Measurements from ENCODE around the gene NFATC1.
"Not testable (repeated sequence)": the region's sequence is repeated elsewhere in the genome, so short reads cannot be mapped to it uniquely, and the experiment has no call there.

Gene NFATC1

DNA sequence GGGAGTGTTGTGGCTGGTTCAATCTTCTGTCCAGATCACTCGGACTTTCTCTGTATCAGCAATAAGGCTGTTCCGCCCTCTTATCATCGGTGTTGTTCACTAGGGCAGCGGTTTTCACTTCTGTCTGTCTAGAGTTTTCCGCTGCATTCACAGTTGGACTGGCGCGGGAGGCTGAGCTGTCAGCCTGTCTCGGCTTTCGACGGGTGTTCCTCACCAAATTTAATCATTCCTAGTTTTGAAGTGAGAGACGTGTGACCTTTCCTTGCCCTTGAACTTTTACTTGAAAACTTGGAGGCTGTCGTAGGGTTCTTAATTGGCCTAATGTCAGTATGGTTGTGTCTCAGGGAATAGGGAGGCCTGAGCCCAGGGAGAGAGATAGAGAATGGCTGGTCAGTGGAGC is 108.3 kb downstream of the NFATC1 start:
- no peak overlapping the region for H3K27ac ChIP-seq (ENCODE audit: low read length)
- no peaks in the 10 kb centered on the region for H3K9me3 ChIP-seq (ENCODE audit: control insufficient read depth, insufficient read depth, low read length)
- DNase-seq (ENCODE audit: low read depth, low spot score): no peak
- WGBS (ENCODE audit: insufficient coverage, insufficient read length): no CpG with 5 or more reads among the region's 12 CpGs
- no peak overlapping the region for H3K4me3 ChIP-seq (ENCODE audit: low read length)
- H3K4me1 ChIP-seq (ENCODE audit: control insufficient read depth, insufficient read depth, low read length): peaks cover 6% of the 10 kb centered on the region
- no peaks in the 10 kb centered on the region; the same call in 1 of the 2 replicates for H3K27me3 ChIP-seq (ENCODE audit: control insufficient read depth, insufficient read depth, low read length)
- no peaks in the 10 kb centered on the region for H3K36me3 ChIP-seq (ENCODE audit: control insufficient read depth, insufficient read depth, low read length)

DNA sequence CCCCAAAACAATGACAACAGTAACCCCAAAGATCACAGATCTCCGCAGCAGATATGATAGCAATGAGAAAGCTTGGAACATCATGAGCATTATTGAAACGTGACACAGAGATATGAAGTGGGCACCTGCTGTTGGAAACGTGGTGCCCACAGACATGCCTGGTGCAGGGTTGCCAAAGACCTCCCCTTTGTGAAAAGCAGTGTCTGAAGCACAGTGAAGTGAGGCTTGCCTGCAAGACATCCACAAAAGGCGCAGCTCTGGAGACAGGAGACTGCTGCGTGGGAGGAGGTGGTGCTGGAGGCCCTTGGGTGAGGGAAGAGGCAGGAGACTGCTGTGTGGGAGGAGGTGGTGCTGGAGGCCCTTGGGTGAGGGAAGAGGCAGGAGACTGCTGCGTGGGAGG is 108.8 kb downstream of the NFATC1 start:
- no CpG with 5 or more reads among the region's 6 CpGs for whole genome bisulfite sequencing (ENCODE audit: insufficient coverage, insufficient read length)
- not testable (repeated sequence) for H3K27me3 ChIP-seq (ENCODE audit: control insufficient read depth, insufficient read depth, low read length); DNase-seq (ENCODE audit: low read depth, low spot score); H3K9me3 ChIP-seq (ENCODE audit: control insufficient read depth, insufficient read depth, low read length); H3K27ac ChIP-seq (ENCODE audit: low read length); H3K4me3 ChIP-seq (ENCODE audit: low read length); H3K36me3 ChIP-seq (ENCODE audit: control insufficient read depth, insufficient read depth, low read length); H3K4me1 ChIP-seq (ENCODE audit: control insufficient read depth, insufficient read depth, low read length)

- H3K9me3 ChIP-seq (ENCODE audit: control insufficient read depth, insufficient read depth, low read length); H3K27ac ChIP-seq (ENCODE audit: low read length); H3K27me3 ChIP-seq (ENCODE audit: control insufficient read depth, insufficient read depth, low read length); H3K4me3 ChIP-seq (ENCODE audit: low read length); H3K4me1 ChIP-seq (ENCODE audit: control insufficient read depth, insufficient read depth, low read length); H3K36me3 ChIP-seq (ENCODE audit: control insufficient read depth, insufficient read depth, low read length); DNase-seq (ENCODE audit: low read depth, low spot score): not testable (repeated sequence)
- WGBS (ENCODE audit: insufficient coverage, insufficient read length): no CpG with 5 or more reads among the region's 3 CpGs
Measured at GRCh38 chr18:79505465-79505864, 109.7 kb downstream of the NFATC1 start.

DNA sequence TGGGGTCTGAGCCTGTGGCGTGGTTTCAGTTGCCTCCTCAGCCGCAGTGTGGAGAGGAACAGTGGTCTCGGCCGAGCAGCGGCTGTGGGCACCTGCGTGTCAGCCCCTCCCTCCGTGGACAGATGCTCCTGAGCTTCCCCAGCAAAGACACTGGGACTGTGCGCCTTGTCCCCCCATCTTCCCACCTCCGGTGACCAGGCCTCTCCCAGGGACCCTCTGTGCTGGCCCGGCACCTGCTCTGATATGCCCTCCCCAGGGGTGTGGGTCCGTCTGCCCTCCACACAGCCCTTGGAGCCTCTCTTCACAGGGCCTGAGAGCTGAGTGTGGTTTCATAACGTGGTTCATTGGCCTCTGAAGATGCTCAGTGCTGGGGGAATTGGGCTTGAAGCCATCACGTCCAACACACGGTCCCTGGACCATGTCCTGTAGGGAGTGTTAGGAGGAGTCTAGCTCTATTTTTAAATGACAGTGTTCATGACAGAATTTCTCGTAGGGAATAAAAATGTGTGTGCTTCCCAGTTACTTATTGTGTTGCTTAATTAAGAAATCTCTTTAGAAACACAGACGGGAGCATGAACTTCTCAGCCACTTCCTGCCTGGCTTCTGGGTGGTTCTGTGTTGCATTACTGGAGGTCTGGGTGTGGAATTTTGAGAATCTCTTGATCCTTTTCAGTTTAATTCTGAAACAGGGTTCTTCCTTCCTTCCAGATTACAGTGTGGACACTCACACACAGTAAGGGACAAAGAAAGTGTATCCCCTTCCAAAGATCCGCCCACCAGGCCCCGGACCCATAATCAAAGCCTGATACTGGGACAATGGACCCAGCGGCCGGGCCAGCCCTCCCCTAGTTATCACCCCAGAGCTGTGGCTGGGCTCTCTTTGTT is 110.7 kb downstream of the NFATC1 start:
- Histone ChIP-seq H3K27me3 (ENCODE audit: control insufficient read depth, insufficient read depth, low read length) (no peaks in the 10 kb centered on the region; the same call in 1 of the 2 replicates), H3K4me3 (ENCODE audit: low read length) (no peak overlapping the region), H3K4me1 (ENCODE audit: control insufficient read depth, insufficient read depth, low read length) (peaks cover 6% of the 10 kb centered on the region), H3K27ac (ENCODE audit: low read length) (no peak overlapping the region), H3K36me3 (ENCODE audit: control insufficient read depth, insufficient read depth, low read length) (no peaks in the 10 kb centered on the region), H3K9me3 (ENCODE audit: control insufficient read depth, insufficient read depth, low read length) (no peaks in the 10 kb centered on the region)
- DNase-seq (ENCODE audit: low read depth, low spot score): no peak
- WGBS (ENCODE audit: insufficient coverage, insufficient read length): no CpG with 5 or more reads among the region's 20 CpGs

GRCh38 chr18:79507076-79507545 is 111.4 kb downstream of the NFATC1 start:
- no peaks in the 10 kb centered on the region for H3K36me3 ChIP-seq (ENCODE audit: control insufficient read depth, insufficient read depth, low read length)
- H3K4me3 ChIP-seq (ENCODE audit: low read length): no peak overlapping the region
- H3K27me3 ChIP-seq (ENCODE audit: control insufficient read depth, insufficient read depth, low read length): no peaks in the 10 kb centered on the region; the same call in 1 of the 2 replicates
- no CpG with 5 or more reads among the region's 24 CpGs for WGBS (ENCODE audit: insufficient coverage, insufficient read length)
- peaks cover 6% of the 10 kb centered on the region for H3K4me1 ChIP-seq (ENCODE audit: control insufficient read depth, insufficient read depth, low read length)
- H3K27ac ChIP-seq (ENCODE audit: low read length): no peak overlapping the region
- DNase-seq (ENCODE audit: low read depth, low spot score): no peak
- H3K9me3 ChIP-seq (ENCODE audit: control insufficient read depth, insufficient read depth, low read length): no peaks in the 10 kb centered on the region

DNA sequence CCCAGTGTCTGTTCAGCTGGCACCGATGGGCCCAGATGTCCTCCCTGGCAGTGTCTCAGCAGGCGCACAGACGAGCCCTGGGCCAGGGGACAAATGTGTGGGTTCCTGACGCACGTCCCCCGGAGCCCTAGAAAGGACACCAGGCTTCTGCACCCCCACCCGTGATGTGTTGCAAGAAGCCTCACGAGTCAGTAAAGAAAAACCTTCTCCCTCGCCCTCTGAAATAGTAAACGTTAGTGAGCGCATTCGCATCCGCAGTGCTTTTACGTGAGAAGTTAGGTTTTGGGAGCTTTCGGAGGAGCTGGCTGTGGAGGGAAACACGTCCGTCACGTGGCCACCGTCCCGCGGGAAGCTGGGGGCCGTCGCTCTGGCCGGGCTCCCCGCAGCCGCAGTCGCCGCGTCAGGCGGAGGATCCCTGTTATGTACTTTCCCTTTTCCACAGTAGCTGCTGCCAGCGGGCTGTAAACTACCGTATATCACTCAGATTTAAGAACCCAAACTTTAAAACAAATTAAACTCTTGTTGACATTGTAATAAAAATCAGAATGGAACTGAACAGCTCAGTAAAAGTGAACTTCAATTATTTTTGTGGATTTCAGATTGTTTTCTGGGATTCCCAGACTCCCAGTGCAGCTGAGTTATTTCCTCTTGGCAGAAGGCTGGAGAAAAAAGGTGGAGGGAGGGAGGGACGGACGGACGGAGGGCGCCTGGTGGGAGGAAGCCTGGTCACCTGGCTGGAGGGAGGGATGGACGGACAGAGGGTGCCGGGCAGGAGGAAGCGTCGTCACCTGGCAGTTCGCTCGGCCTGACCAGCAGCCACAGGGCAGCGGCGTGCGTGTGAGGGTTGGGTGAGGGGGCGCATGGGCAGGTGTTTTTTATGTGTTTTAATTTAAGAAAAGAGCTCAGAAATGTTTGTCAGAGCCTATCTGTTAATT is 112.1 kb downstream of the NFATC1 start:
- no peak for DNase-seq (ENCODE audit: low read depth, low spot score)

DNA sequence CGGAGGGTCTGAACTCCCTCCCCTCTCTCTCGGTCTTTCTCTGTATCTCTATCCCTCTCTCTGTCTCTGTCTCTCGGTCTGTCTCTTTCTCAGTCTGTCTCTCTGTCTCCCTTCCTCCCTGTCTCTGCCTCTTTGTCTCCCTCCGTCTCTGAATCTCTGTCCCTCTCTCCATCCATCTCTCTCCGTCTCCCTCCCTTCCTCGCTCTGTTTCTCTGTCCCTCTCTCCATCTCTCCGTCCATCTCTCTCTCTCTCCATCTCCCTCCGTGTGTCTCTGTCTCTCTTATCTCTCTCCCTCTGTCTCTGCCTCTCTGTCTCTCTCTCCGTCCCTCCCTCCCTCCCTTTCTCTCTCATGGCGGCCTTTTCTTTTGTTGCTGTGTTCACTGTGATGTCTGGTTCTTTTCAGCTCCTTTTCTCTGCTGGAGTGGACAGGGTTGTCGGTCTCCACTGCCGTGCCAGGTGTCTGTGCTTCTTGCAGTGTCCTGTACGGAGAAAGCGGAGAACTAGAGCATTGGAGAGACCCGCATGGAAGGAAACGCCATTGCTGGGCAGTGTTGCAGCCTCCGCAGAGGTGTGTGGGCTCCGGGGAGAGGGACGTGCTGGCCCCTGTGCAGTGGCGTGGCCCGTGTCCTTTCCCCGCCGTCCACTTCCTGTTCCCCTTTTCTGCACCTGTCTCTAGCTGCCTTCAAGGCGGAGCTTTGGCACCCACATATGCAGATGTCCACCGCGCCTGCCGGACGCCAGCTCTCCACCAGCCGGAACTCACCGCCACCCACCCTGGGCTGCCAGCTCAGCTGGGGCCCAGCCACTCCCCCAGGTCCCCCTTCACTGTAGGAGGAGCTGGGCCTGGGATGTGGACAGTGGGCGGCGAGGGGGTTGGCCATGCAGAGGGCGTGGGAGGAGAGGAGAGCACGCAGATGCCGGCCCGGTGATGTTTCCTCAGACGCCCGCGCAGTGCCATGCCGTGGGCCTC is 113.1 kb downstream of the NFATC1 start:
- WGBS (ENCODE audit: insufficient coverage, insufficient read length): 100% methylated on average over 3 of the region's 40 CpGs
- H3K27me3 ChIP-seq (ENCODE audit: control insufficient read depth, insufficient read depth, low read length): no peaks in the 10 kb centered on the region; the same call in 1 of the 2 replicates
- no peaks in the 10 kb centered on the region for H3K36me3 ChIP-seq (ENCODE audit: control insufficient read depth, insufficient read depth, low read length)
- H3K27ac ChIP-seq (ENCODE audit: low read length): no peak overlapping the region
- H3K4me1 ChIP-seq (ENCODE audit: control insufficient read depth, insufficient read depth, low read length): peaks cover 6% of the 10 kb centered on the region
- no peak overlapping the region for H3K4me3 ChIP-seq (ENCODE audit: low read length)
- no peaks in the 10 kb centered on the region for H3K9me3 ChIP-seq (ENCODE audit: control insufficient read depth, insufficient read depth, low read length)
- DNase-seq (ENCODE audit: low read depth, low spot score): no peak

More for the DNA sequence above, 112.1 kb downstream of the NFATC1 start:
- Histone ChIP-seq H3K27me3 (ENCODE audit: control insufficient read depth, insufficient read depth, low read length) (no peaks in the 10 kb centered on the region; the same call in 1 of the 2 replicates), H3K4me3 (ENCODE audit: low read length) (no peak overlapping the region), H3K27ac (ENCODE audit: low read length) (no peak overlapping the region), H3K36me3 (ENCODE audit: control insufficient read depth, insufficient read depth, low read length) (no peaks in the 10 kb centered on the region), H3K4me1 (ENCODE audit: control insufficient read depth, insufficient read depth, low read length) (peaks cover 6% of the 10 kb centered on the region), H3K9me3 (ENCODE audit: control insufficient read depth, insufficient read depth, low read length) (no peaks in the 10 kb centered on the region)
- no CpG with 5 or more reads among the region's 46 CpGs for WGBS (ENCODE audit: insufficient coverage, insufficient read length)

GRCh38 chr18:79509536-79509930 is 113.8 kb downstream of the NFATC1 start:
- no CpG with 5 or more reads among the region's 8 CpGs for WGBS (ENCODE audit: insufficient coverage, insufficient read length)
- H3K27ac ChIP-seq (ENCODE audit: low read length): no peak overlapping the region

GRCh38 chr18:79510046-79510685 is 114.4 kb downstream of the NFATC1 start:
- no CpG with 5 or more reads among the region's 20 CpGs for WGBS (ENCODE audit: insufficient coverage, insufficient read length)
- Histone ChIP-seq H3K27ac (ENCODE audit: low read length) (no peak overlapping the region), H3K9me3 (ENCODE audit: control insufficient read depth, insufficient read depth, low read length) (no peaks in the 10 kb centered on the region), H3K4me1 (ENCODE audit: control insufficient read depth, insufficient read depth, low read length) (peaks cover 6% of the 10 kb centered on the region), H3K36me3 (ENCODE audit: control insufficient read depth, insufficient read depth, low read length) (no peaks in the 10 kb centered on the region), H3K27me3 (ENCODE audit: control insufficient read depth, insufficient read depth, low read length) (no peaks in the 10 kb centered on the region; the same call in 1 of the 2 replicates), H3K4me3 (ENCODE audit: low read length) (no peak overlapping the region)
- DNase-seq (ENCODE audit: low read depth, low spot score): no peak

More at GRCh38 chr18:79509536-79509930, 113.8 kb downstream of the NFATC1 start:
- DNase-seq (ENCODE audit: low read depth, low spot score): no peak
- peaks cover 6% of the 10 kb centered on the region for H3K4me1 ChIP-seq (ENCODE audit: control insufficient read depth, insufficient read depth, low read length)
- H3K27me3 ChIP-seq (ENCODE audit: control insufficient read depth, insufficient read depth, low read length): no peaks in the 10 kb centered on the region; the same call in 1 of the 2 replicates
- H3K36me3 ChIP-seq (ENCODE audit: control insufficient read depth, insufficient read depth, low read length): no peaks in the 10 kb centered on the region
- H3K4me3 ChIP-seq (ENCODE audit: low read length): no peak overlapping the region
- no peaks in the 10 kb centered on the region for H3K9me3 ChIP-seq (ENCODE audit: control insufficient read depth, insufficient read depth, low read length)
